Activated T-helper 1 cell treated with anti-CD3 and anti-CD28 coated beads, Interleukin-12 subunit alpha, Interleukin-12 subunit beta, Interleukin-2, Interleukin-4 antibody, amounts not matched to agents 30 ng/mL and 10 ng/mL and 1 ng/mL, durations not matched to agents 14 hours and 24 hours and 36 hours (primary cell): Measurements from ENCODE around the gene TOMM34. TPM values are rescaled to one million over a fixed set of nuclear protein-coding genes. Genes with fewer than 3 reads are reported as not detected.

Source experiments
- DNase-seq: peaks from one replicate; pipeline ENCODE4 v3.0.0; 2021; ENCODE audit warnings: low spot score
- H3K27ac Mint-ChIP-seq: one replicate; pipeline ENCODE4 v1.8.0; 2021; ENCODE audit warnings: mild to moderate bottlenecking, mixed read lengths
- H3K27me3 Mint-ChIP-seq: one replicate; pipeline ENCODE4 v1.8.0; 2022; ENCODE audit warnings: mild to moderate bottlenecking, moderate library complexity, mixed read lengths; ENCODE audit not compliant: insufficient read depth
- H3K36me3 Mint-ChIP-seq: one replicate; pipeline ENCODE4 v1.8.0; 2021; ENCODE audit warnings: low read depth, mixed read lengths
- H3K4me1 Mint-ChIP-seq: one replicate; pipeline ENCODE4 v1.8.0; 2021; ENCODE audit warnings: low read depth, mixed read lengths
- H3K4me3 Mint-ChIP-seq: one replicate; pipeline ENCODE4 v1.8.0; 2021; ENCODE audit warnings: mild to moderate bottlenecking, moderate library complexity, mixed read lengths
- H3K9me3 Mint-ChIP-seq: one replicate; pipeline ENCODE4 v1.8.0; 2021; ENCODE audit warnings: mixed read lengths
- intact Hi-C: fragments of 100-400 bp; cut with micrococcal nuclease; formaldehyde crosslinking; loops from one replicate; pipeline ENCODE4 v1.15.1; 2024
- total RNA-seq: library from RNA; stranded (reverse); gene quantifications from 2 replicates; pipeline ENCODE4 v1.2.3, GENCODE V29; 2022

Gene TOMM34
- total RNA-seq, 1 donor from 2014 or later: 55.4 TPM

- H3K27ac Mint-ChIP-seq: no peak overlapping the region
- DNase-seq: no peak
- intact Hi-C loops: no loop called here
- no peak overlapping the region for H3K4me3 Mint-ChIP-seq
- peaks cover 25% of the 10 kb centered on the region for H3K36me3 Mint-ChIP-seq
- no peaks in the 10 kb centered on the region for H3K9me3 Mint-ChIP-seq
- peaks cover 17% of the 10 kb centered on the region for H3K4me1 Mint-ChIP-seq
- no peaks in the 10 kb centered on the region for H3K27me3 Mint-ChIP-seq
Measured at GRCh38 chr20:44916586-44916985, 43.6 kb downstream of the TOMM34 start.

GRCh38 chr20:44914924-44915323 is 45.3 kb downstream of the TOMM34 start:
- intact Hi-C loops: loop anchor here (1.0 to 5.0 kb wide), 2 partner anchors 44 to 182 kb away; no protein-coding TSS in a partner anchor
- Mint-ChIP-seq H3K4me3 (no peak overlapping the region), H3K36me3 (peaks cover 25% of the 10 kb centered on the region), H3K9me3 (no peaks in the 10 kb centered on the region), H3K27me3 (no peaks in the 10 kb centered on the region), H3K4me1 (peaks cover 22% of the 10 kb centered on the region), H3K27ac (peak overlapping the region; percentile 75)
- DNase-seq: no peak

- H3K4me3 Mint-ChIP-seq: peak overlapping the region; percentile 72
- H3K27ac Mint-ChIP-seq: no peak overlapping the region
- peaks cover 27% of the 10 kb centered on the region for H3K36me3 Mint-ChIP-seq
- intact Hi-C loops: loop anchor here (5.0 kb wide), 1 partner anchor 185 kb away; no protein-coding TSS in a partner anchor
- no peaks in the 10 kb centered on the region for H3K27me3 Mint-ChIP-seq
- no peaks in the 10 kb centered on the region for H3K9me3 Mint-ChIP-seq
- peaks cover 35% of the 10 kb centered on the region for H3K4me1 Mint-ChIP-seq
- no peak for DNase-seq
Measured at GRCh38 chr20:44912189-44912588, 48.0 kb downstream of the TOMM34 start.

GRCh38 chr20:44911264-44911921 is 48.8 kb downstream of the TOMM34 start:
- no peaks in the 10 kb centered on the region for H3K27me3 Mint-ChIP-seq
- peaks cover 23% of the 10 kb centered on the region for H3K36me3 Mint-ChIP-seq
- intact Hi-C loops: loop anchor here (2.0 to 5.0 kb wide), 2 partner anchors 55 to 186 kb away; partner anchors contain the start of gene STK4
- peak overlapping the region; percentile 34 for H3K27ac Mint-ChIP-seq
- DNase-seq: peak; percentile 34
- no peaks in the 10 kb centered on the region for H3K9me3 Mint-ChIP-seq
- peaks cover 35% of the 10 kb centered on the region for H3K4me1 Mint-ChIP-seq
- H3K4me3 Mint-ChIP-seq: peak overlapping the region; percentile 72

- no peaks in the 10 kb centered on the region for H3K9me3 Mint-ChIP-seq
- peak overlapping the region; percentile 87 for H3K4me3 Mint-ChIP-seq
- intact Hi-C loops: loop anchor here (1.0 to 5.0 kb wide), 3 partner anchors 25 to 187 kb away; partner anchors contain the start of genes STK4 and YWHAB
- H3K4me1 Mint-ChIP-seq: peaks cover 35% of the 10 kb centered on the region
- H3K27me3 Mint-ChIP-seq: no peaks in the 10 kb centered on the region
- peak overlapping the region; percentile 84 for H3K27ac Mint-ChIP-seq
- peaks cover 27% of the 10 kb centered on the region for H3K36me3 Mint-ChIP-seq
- DNase-seq: no peak
Measured at GRCh38 chr20:44910690-44911262, 49.4 kb downstream of the TOMM34 start.

GRCh38 chr20:44909872-44910689 is 50.1 kb downstream of the TOMM34 start, which contains the start of gene PABPC1L:
Gene PABPC1L (plus strand): TSS chr20:44910060. CDS start chr20:44910144, 84 bp downstream.
- Mint-ChIP-seq H3K27ac (peak within 1 kb of the TSS; percentile 84), H3K4me1 (peaks cover 32% of the 10 kb centered on the region), H3K4me3 (peak within 1 kb of the TSS; percentile 87), H3K9me3 (no peaks in the 10 kb centered on the region), H3K36me3 (peaks cover 32% of the 10 kb centered on the region), H3K27me3 (no peaks in the 10 kb centered on the region)
- peak; percentile 72 for DNase-seq
- intact Hi-C loops: loop anchor here (1.0 to 10.0 kb wide), 5 partner anchors 10 to 385 kb away; partner anchors contain the start of genes STK4 and YWHAB

GRCh38 chr20:44908987-44909871 is 51.0 kb downstream of the TOMM34 start:
- Mint-ChIP-seq H3K27me3 (no peaks in the 10 kb centered on the region), H3K9me3 (no peaks in the 10 kb centered on the region), H3K36me3 (peaks cover 33% of the 10 kb centered on the region), H3K27ac (peak overlapping the region; percentile 52), H3K4me3 (peak overlapping the region; percentile 87), H3K4me1 (peaks cover 24% of the 10 kb centered on the region)
- intact Hi-C loops: loop anchor here (1.0 to 10.0 kb wide), 2 partner anchors 9 to 386 kb away; no protein-coding TSS in a partner anchor
- no peak for DNase-seq

- H3K4me3 Mint-ChIP-seq: no peak overlapping the region
- H3K4me1 Mint-ChIP-seq: peaks cover 33% of the 10 kb centered on the region
- no peak for DNase-seq
- peaks cover 50% of the 10 kb centered on the region for H3K36me3 Mint-ChIP-seq
- intact Hi-C loops: loop anchor here (10.0 kb wide), 1 partner anchor 390 kb away; no protein-coding TSS in a partner anchor
- no peak overlapping the region for H3K27ac Mint-ChIP-seq
- no peaks in the 10 kb centered on the region for H3K9me3 Mint-ChIP-seq
- H3K27me3 Mint-ChIP-seq: no peaks in the 10 kb centered on the region
Measured at GRCh38 chr20:44904377-44904776, 55.8 kb downstream of the TOMM34 start.

GRCh38 chr20:44901974-44902373 is 58.2 kb downstream of the TOMM34 start:
- Mint-ChIP-seq H3K4me1 (peaks cover 39% of the 10 kb centered on the region), H3K27ac (no peak overlapping the region), H3K9me3 (no peaks in the 10 kb centered on the region), H3K27me3 (no peaks in the 10 kb centered on the region), H3K36me3 (peaks cover 54% of the 10 kb centered on the region), H3K4me3 (no peak overlapping the region)
- intact Hi-C loops: loop anchor here (10.0 kb wide), 1 partner anchor 393 kb away; no protein-coding TSS in a partner anchor
- no peak for DNase-seq

- peak overlapping the region; percentile 41 for H3K4me3 Mint-ChIP-seq
- no peak for DNase-seq
- H3K9me3 Mint-ChIP-seq: no peaks in the 10 kb centered on the region
- no peaks in the 10 kb centered on the region for H3K27me3 Mint-ChIP-seq
- H3K27ac Mint-ChIP-seq: peak overlapping the region; percentile 90
- intact Hi-C loops: loop anchor here (1.0 to 10.0 kb wide), 2 partner anchors 9 to 394 kb away; no protein-coding TSS in a partner anchor
- H3K4me1 Mint-ChIP-seq: peaks cover 56% of the 10 kb centered on the region
- H3K36me3 Mint-ChIP-seq: peaks cover 53% of the 10 kb centered on the region
Measured at GRCh38 chr20:44900231-44900854, 59.9 kb downstream of the TOMM34 start.

- intact Hi-C loops: no loop called here
- Mint-ChIP-seq H3K4me3 (no peak overlapping the region), H3K9me3 (no peaks in the 10 kb centered on the region), H3K27me3 (no peaks in the 10 kb centered on the region), H3K4me1 (peaks cover 75% of the 10 kb centered on the region), H3K27ac (no peak overlapping the region), H3K36me3 (peaks cover 41% of the 10 kb centered on the region)
- DNase-seq: no peak
Measured at GRCh38 chr20:44897133-44897532, 63.1 kb downstream of the TOMM34 start.
